CD4-positive, alpha-beta T cell treated with Interleukin-10 for 1 hour (primary cell): ENCODE data around the gene AP2A2.

Experiments
- DNase-seq: peaks from one replicate; pipeline ENCODE4 v3.0.0-alpha.2; 2020

Gene AP2A2

GRCh38 chr11:899724-900123 is 25.9 kb upstream of the AP2A2 start:
- DNase-seq: no peak

DNA sequence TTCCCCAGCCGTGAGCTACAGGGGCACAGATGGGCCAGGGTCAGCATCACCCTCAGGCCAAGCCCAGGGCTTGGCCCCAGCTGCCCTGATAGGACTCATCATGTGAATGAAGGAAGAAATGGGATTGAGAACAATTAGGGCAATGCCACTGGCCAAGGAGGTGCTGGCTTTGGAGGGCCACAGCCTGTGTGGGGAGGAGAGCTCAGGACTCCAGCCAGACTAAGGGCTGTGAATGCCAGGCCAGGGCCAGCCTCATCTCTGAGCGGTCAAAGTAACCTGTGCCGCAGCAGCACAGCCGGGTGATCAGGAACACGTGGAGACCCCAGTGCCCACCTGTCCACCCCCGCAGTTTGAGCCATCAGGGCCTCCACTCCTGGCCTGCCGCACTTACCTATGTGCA is 25.1 kb upstream of the AP2A2 start:
- no peak for DNase-seq

- no peak for DNase-seq
Observed at GRCh38 chr11:901452-902061, 24.1 kb upstream of the AP2A2 start.

DNA sequence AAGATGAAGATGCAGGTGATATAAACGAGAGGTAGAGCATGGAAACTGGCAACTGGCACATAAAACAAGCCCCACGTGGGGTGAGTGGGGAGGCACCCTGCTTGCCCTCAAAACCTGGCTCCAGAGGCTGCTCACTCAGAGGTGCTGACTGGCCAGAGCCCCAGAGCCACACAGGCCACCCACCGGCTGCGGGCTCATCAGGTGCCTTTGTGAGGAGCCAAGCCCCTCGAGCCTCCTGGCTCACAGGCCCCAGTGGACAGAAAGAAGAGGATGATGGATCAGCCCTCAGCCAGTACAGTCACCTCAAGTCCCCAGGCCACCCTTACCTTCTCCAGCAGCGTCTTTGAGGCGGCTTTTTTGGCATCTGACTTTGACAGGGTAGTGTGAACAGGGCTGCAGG is 21.3 kb upstream of the AP2A2 start:
- DNase-seq: no peak

GRCh38 chr11:905952-906351 is 19.7 kb upstream of the AP2A2 start:
- no peak for DNase-seq

- no peak for DNase-seq
Observed at GRCh38 chr11:907668-908067, 18.0 kb upstream of the AP2A2 start.

GRCh38 chr11:908273-908672 is 17.4 kb upstream of the AP2A2 start:
- DNase-seq: no peak

DNA sequence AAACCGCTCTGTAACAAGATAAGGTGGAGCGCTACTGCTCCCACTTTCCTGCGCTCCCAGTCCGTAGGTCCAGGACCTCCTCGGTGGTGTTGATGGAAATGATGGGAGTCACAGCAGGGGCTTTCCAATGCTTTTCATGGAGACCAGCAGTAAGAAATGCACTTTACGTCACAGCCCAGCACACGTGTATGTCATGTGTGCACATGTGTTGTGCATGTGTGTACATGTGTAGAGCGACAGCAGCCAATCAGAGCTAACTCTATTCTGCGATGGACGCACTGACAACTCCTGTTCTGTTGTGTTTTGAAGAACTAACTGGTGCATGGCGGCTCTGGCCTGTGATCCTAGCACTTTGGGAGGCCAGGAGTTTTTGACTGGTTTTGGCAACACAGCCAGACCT is 16.3 kb upstream of the AP2A2 start:
- DNase-seq: no peak

DNA sequence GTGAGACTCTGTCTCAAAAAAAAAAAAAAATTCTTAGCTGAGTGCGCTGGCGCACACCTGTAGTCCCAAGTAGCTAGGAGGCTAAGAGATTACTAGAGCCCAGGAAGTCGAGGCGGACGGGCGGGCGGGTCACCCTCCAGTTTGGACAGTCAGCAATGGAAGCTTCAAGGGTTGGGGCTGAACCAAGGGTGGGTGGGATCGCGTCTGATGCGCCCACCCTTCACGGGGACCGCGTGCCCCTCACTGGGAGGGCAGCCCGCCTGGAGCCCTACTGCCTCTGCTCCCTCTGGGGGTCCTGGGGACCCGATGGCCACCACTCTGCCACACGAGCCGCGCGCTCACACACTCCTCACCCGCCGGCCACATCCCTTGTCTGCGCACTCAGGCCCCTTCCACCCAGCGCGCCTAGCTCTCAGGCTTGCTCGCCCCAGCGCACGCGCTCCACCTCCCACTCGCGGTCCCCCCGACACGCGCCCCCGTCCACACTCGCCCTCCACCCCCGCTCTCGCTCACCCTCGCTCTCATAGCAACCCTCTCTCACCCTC is 15.6 kb upstream of the AP2A2 start:
- DNase-seq: no peak

DNA sequence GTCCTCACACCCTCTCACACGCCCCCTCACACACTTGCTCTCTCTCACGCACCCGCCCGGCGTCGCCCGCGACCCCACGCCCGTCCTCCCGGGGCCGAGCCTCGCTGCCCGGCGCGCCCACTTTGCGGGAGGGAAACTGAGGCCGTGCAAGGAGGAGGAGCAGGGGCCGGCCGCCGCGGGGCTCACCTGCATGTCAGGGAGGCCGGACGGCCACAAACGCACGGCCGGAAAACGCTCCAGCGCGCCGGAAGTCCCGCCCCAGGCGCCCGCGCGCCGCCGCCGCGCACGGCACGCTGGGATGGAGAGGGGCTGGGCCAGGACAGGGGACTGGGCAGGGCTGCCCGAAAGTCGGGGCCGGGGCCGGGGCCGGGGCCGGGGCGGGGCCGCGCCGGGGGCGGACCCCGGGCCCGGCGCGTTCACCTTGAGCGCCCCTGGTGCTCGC is 15.1 kb upstream of the AP2A2 start, which contains the start of gene CHID1:
Gene CHID1, minus strand, starts transcription at position 222 of the 442 bp plus-strand sequence. CDS start 5,994 bp downstream, outside the sequence.
- DNase-seq: peak; percentile 88

DNA sequence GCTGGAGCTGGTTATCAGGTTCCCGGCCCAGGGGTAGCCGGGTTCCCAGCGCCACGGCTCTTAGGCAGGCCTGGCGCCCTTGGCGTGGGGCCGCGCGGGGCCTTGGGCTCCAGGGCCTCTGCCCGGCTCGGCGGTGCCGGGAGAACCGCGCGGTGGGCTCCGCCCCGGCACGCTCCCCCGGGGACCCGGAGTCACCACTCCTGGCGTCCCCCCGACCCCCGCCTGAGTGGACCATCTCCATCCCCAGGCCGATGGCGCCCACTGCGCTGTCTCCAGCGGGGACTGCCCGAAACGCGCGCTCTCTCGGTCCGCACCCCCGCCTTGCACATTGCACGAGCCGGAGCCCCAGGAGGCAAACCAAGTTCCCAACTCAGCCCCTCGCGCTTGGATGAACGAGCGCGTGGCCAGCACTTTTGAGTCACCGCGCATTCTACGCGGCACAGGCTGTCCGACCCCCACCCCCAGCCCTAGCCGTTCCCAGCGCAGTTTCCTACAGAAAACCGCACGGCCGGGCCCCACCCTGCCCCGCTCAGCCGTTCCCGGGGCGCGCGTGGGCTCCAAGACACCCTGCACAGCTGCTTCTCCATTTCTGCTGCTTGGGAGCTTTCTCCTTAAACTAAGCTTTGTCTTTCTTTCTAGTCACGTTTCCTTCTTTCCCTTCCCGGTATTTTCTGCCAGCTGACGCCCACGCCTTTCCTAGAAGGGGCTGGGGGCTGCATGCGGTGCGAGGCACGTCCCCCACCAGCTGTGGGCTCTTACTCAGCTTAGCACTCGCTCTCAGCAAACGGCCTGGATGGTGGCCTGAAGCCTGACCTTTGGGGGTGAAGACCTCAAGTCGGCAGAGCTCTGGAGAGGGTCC is 14.4 kb upstream of the AP2A2 start:
- no peak for DNase-seq

DNA sequence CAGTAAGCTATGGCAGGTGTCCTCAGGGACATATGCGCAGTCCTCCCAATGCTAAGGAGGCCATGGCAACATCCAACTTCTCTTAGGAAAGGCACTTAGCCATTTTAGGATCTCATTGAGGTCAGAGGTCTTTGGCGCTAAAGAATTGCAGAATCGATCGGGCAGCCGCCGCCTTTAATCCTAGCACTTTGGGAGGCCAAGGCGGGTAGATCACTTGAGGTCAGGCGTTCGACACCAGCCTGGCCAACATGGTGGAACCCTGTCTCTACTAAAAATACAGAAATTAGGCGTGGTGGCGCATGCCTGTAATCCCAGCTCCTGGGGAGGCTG is 13.8 kb upstream of the AP2A2 start:
- DNase-seq: no peak

GRCh38 chr11:912266-912665 is 13.4 kb upstream of the AP2A2 start:
- no peak for DNase-seq

DNA sequence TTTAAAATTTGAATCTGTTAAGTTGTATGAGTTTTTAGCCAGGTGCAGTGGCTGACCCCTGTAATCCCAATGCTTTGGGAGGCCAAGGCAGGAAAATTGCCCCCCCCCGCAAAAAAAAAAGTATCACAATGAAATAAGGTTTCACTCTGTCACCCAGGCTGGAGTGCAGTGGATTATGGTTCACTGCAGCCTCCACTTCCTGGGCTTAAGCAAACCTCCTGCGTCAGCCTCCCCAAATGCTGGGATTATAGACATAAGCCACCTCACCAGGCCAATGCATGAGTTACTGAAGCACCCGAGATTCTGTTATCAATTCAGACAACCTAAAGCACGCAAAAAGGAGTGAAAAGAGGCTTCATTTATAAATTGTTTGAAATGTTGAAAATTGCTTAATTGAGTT is 12.6 kb upstream of the AP2A2 start:
- no peak for DNase-seq

GRCh38 chr11:914204-914603 is 11.5 kb upstream of the AP2A2 start:
- DNase-seq: no peak

- DNase-seq: no peak
Observed at GRCh38 chr11:914747-915501, 10.7 kb upstream of the AP2A2 start.

DNA sequence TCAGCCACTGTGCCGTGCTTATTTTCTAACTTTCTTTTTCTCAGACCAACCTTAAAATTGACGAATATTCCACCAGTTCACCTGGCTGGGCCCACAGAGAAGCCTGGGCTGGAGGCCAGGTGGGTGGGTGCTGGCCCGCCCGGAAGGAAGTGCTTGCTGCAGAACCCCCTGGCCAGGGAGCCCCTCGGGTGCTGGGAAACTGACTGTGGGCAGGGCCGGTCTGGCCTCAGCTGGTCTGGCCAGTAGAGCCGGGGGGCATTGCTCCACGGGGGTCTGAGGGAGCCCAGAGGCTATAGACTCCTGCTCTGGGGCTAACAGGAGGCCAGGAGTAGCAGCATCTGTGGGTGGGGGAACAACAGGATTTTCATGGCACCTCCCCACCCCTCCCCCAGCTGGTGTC is 8.2 kb upstream of the AP2A2 start:
- no peak for DNase-seq

DNA sequence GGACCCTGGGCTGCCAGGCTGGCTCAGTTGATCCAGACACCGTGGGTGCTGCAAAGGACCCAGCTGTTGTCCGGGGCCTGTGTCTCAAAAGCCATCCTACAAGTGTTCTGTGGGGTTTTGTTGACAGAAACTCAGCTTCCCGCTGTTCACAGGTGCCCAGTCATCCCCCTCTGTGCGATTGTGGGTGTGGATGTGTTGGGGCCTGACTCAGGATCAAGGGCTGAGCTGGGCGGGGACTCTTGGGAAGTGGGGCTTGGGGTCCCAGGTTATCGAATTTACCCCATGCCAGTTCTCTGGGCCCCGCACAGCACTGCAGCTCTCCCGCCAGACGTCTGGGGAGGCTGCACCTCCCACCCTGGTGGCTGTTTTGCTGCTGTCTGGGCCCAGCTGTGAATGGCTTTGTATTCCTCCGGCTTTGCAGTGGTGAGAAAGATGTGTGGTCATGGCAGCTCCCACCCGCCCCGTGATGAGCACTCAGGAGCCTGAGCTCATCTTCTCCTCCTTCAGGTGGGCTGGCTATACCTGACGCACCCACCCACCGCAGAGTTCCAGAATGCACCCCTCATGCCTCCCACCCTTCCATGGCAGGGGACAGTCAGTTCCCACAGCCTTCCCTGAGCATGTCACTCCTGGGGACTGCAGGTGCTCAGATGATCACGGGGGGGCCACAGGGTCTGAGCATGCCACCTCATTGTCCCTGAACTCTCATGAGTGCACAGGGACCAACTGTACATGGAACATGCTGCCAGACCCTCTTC is 3.6 kb upstream of the AP2A2 start:
- no peak for DNase-seq

- no peak for DNase-seq
Observed at GRCh38 chr11:923691-924405, 1.8 kb upstream of the AP2A2 start.

- DNase-seq: no peak
Observed at GRCh38 chr11:924406-925157, 1.1 kb upstream of the AP2A2 start.

DNA sequence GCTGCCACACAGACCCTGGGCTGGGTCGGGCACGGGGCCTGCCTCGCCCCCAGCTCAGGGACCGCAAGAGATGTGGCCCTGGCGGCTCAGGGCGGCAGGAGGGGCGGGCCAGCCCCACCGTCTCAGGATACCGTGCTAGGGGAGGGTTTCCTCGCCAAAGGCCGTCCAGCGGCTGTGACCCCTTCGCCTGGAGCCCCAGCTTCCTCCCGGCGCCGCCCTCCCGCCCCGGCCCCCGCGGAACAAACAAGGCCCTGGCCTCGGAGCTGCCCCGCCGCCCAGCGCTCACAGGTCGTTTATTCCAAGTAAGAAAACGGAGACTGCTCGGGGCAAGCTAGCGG is 543 bp upstream of the AP2A2 start:
- no peak for DNase-seq
